Vagina (tissue), 2 donors: ENCODE data around the gene VPS13C.

Source experiments
- POLR2A ChIP-seq, 2 donors: fragments of 450-650 bp; IDR thresholded peaks; one replicate each; pipeline ENCODE4 v1.6.1; 2017; ENCODE audit warnings: antibody characterized with exemption in 2 of 2, mild to moderate bottlenecking in 2 of 2, moderate library complexity in 2 of 2
- POLR2AphosphoS5 ChIP-seq, 2 donors: sonication (generic); formaldehyde crosslinking; IDR thresholded peaks; one replicate each; pipeline ENCODE4 v1.9.0; 2017; ENCODE audit warnings: antibody characterized with exemption in 2 of 2, mild to moderate bottlenecking in 2 of 2, low read depth in 1 of 2; ENCODE audit not compliant: insufficient read depth in 1 of 2
- TF ChIP-seq, protein P1 (sequence below), 3 experiments: fragments of 450-650 bp in 2 of 3; fragments of 200-600 bp in 1 of 3; sonication (generic) in 1 of 3; IDR thresholded peaks; one replicate each; pipeline ENCODE4 v1.5.1; 2017 to 2019; ENCODE audit warnings: antibody characterized with exemption in 3 of 3, mild to moderate bottlenecking in 2 of 3, moderate library complexity in 2 of 3

DNA sequence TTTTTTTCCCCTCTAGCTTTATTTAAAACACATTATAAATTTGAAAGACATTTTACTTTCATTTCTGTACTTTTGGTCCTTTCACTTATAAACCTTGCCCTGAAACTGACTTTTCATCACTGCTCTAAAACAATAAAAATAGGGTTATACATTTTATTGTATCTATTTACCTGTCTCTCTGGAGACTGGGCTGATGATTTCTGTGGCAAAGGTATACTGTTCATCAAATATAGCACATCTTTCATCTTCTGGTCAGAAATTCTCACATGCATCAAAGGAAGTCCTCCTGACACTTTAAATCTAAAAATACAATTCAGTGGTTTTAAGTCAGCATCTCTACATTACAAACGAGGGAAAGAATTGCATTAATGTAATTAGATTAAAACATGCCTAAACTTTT, 86.1 kb downstream of the VPS13C start:
- TF ChIP-seq POLR2A (IDR thresholded peaks at IDR 0.05) (no peak), POLR2AphosphoS5 (IDR thresholded peaks at IDR 0.05; ENCODE audit: insufficient read depth in 1 of 2, low read depth in 1 of 2) (no peak)
- TF ChIP-seq, protein P1, sequence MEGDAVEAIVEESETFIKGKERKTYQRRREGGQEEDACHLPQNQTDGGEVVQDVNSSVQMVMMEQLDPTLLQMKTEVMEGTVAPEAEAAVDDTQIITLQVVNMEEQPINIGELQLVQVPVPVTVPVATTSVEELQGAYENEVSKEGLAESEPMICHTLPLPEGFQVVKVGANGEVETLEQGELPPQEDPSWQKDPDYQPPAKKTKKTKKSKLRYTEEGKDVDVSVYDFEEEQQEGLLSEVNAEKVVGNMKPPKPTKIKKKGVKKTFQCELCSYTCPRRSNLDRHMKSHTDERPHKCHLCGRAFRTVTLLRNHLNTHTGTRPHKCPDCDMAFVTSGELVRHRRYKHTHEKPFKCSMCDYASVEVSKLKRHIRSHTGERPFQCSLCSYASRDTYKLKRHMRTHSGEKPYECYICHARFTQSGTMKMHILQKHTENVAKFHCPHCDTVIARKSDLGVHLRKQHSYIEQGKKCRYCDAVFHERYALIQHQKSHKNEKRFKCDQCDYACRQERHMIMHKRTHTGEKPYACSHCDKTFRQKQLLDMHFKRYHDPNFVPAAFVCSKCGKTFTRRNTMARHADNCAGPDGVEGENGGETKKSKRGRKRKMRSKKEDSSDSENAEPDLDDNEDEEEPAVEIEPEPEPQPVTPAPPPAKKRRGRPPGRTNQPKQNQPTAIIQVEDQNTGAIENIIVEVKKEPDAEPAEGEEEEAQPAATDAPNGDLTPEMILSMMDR (IDR thresholded peaks at IDR 0.05), result no peak
